Measurements from ENCODE around the gene AQP9. TPM values are rescaled to one million over a fixed set of nuclear protein-coding genes. Genes with fewer than 3 reads are reported as not detected.

AQP9 gene
- total RNA-seq (1 to 10 TPM in 1 of 4 donors, under 1 TPM in 1, not detected in 2; 0.49 to 1.1 TPM), polyA plus RNA-seq (1 to 10 TPM in 1 of 3 donors, under 1 TPM in 2; 0.54 to 2.8 (median 0.60) TPM)

DNA sequence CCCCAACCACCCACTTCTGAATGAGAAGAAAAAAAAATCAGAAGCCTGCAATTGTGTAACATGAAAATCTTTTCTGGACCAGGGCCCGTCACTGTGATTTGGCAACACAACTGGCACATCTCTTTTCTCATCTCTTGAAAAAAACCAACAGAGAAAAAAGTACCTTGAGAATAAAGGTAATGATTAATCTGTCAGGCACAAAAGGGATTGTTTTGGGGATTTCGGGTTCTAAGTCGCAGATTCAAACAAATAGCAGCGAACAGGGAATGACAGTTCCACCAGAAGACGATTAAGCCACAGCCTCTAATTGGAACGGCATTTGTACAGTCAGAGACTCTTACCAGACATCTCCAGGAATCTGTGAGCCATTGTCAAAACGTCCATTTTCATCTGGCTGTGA, at the start of gene AQP9:
Gene AQP9 (plus strand): TSS at position 276 of the 400 bp plus-strand sequence. CDS start 185 bp downstream, outside the sequence.
- intact Hi-C loops (cut with DNase I), result no loop called here
- Histone ChIP-seq H3K9me3 (no peaks in the 10 kb centered on the region), H3K4me1 (no peaks in the 10 kb centered on the region), H3K27ac (no peak within 1 kb of the TSS), H3K27me3 (no peaks in the 10 kb centered on the region), H3K4me3 (no peak within 1 kb of the TSS), H3K36me3 (no peaks in the 10 kb centered on the region)
- WGBS, 2 donors, result 78 to 85% methylated on average over 7 of the region's 7 CpGs
- TF ChIP-seq POLR2AphosphoS5 (IDR thresholded peaks at IDR 0.05) (no peak), CTCF (IDR thresholded peaks at IDR 0.05) (no peak), EP300 (IDR thresholded peaks at IDR 0.05) (no peak), POLR2A (IDR thresholded peaks at IDR 0.05) (no peak)
- DNase-seq, result no peak

DNA sequence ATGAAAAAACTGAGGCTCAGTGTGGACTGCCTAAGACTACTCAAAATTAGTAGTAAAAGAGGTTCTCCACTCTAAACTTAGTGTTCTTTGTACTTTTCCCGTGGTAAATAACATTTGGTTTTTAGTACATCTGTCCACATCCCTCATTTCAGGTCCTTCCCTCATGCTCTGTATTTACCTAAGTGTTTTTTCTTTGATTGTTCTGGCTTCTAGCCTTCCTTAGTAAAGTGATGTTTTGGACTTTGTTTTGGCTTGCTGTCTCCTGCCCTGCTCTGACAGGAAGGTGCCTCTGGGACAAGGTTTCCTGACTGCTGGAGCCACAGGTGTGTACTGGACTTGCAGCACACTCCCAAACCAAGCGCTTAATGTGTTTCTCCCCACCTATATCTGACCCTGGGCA, 42.8 kb upstream of the AQP9 start:
- Histone ChIP-seq H3K36me3 (no peaks in the 10 kb centered on the region), H3K9me3 (no peaks in the 10 kb centered on the region), H3K27ac (no peak overlapping the region), H3K4me3 (no peak overlapping the region), H3K4me1 (no peaks in the 10 kb centered on the region), H3K27me3 (no peaks in the 10 kb centered on the region)
- 15 to 68% methylated on average over 2 of the region's 2 CpGs for WGBS, 2 donors
- no peak for TF ChIP-seq CTCF (IDR thresholded peaks at IDR 0.05)
- no peak for TF ChIP-seq EP300 (IDR thresholded peaks at IDR 0.05)
- no peak for TF ChIP-seq POLR2AphosphoS5 (IDR thresholded peaks at IDR 0.05)
- TF ChIP-seq POLR2A (IDR thresholded peaks at IDR 0.05), result no peak
- no peak for DNase-seq
- intact Hi-C loops (cut with DNase I), result no loop called here

- Histone ChIP-seq H3K36me3 (no peaks in the 10 kb centered on the region), H3K4me3 (no peak overlapping the region), H3K4me1 (no peaks in the 10 kb centered on the region), H3K27ac (no peak overlapping the region), H3K27me3 (no peaks in the 10 kb centered on the region), H3K9me3 (no peaks in the 10 kb centered on the region)
- TF ChIP-seq POLR2A (IDR thresholded peaks at IDR 0.05) (no peak), EP300 (IDR thresholded peaks at IDR 0.05) (no peak), CTCF (IDR thresholded peaks at IDR 0.05) (no peak), POLR2AphosphoS5 (IDR thresholded peaks at IDR 0.05) (no peak)
- intact Hi-C loops (cut with DNase I), result no loop called here
- 90 to 93% methylated on average over 6 of the region's 6 CpGs for WGBS, 2 donors
- no peak for DNase-seq
Observed at GRCh38 chr15:58096529-58097084, 41.6 kb upstream of the AQP9 start.

DNA sequence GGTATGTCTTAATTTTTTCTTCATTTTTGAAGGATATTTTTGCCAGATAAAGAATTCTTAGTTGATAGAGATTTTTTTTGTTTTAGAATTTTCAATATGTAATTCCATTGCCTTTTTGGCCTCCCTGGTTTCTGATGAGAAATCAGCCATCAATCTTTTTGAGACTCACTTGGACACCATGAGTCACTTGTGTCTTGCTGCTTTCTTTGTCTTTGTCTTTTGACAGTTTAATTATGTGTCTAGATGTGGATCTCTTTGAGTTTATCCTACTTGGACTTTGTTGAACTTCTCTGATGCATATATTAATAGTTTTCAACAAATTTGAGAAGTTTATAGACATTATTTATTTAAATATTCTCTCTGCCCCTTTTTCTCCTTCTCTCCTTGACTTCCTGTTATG, 34.7 kb upstream of the AQP9 start:
- TF ChIP-seq CTCF (IDR thresholded peaks at IDR 0.05) (no peak), POLR2AphosphoS5 (IDR thresholded peaks at IDR 0.05) (no peak), POLR2A (IDR thresholded peaks at IDR 0.05) (no peak), EP300 (IDR thresholded peaks at IDR 0.05) (no peak)
- H3K27me3 ChIP-seq, result no peaks in the 10 kb centered on the region
- no peak for DNase-seq
- no peak overlapping the region for H3K27ac ChIP-seq
- H3K4me3 ChIP-seq, result no peak overlapping the region
- no peaks in the 10 kb centered on the region for H3K4me1 ChIP-seq
- no peaks in the 10 kb centered on the region for H3K9me3 ChIP-seq
- intact Hi-C loops (cut with DNase I), result no loop called here
- H3K36me3 ChIP-seq, result no peaks in the 10 kb centered on the region

- no peaks in the 10 kb centered on the region for H3K4me1 ChIP-seq
- no peaks in the 10 kb centered on the region for H3K36me3 ChIP-seq
- TF ChIP-seq POLR2A (IDR thresholded peaks at IDR 0.05) (no peak), POLR2AphosphoS5 (IDR thresholded peaks at IDR 0.05) (no peak)
- H3K27me3 ChIP-seq, result no peaks in the 10 kb centered on the region
- DNase-seq, result no peak
- H3K9me3 ChIP-seq, result no peaks in the 10 kb centered on the region
- no peak overlapping the region for H3K27ac ChIP-seq
- H3K4me3 ChIP-seq, result no peak overlapping the region
- intact Hi-C loops (cut with DNase I), result no loop called here
- WGBS, 2 donors, result 87 to 94% methylated on average over 2 of the region's 2 CpGs
Observed at GRCh38 chr15:58108117-58108516, 30.1 kb upstream of the AQP9 start.

Data from sigmoid colon (tissue), 7 donors.